Measurements from ENCODE around the gene AREG. TPM values are rescaled to one million over a fixed set of nuclear protein-coding genes. Genes with fewer than 3 reads are reported as not detected.
A peak's percentile ranks its signal among the peaks of the same experiment; 100 is the strongest.

Gene AREG
- total and polyA plus RNA-seq, 9 of the 15 experiments (the other 6 are each of a cell fraction or from before 2014, with no cell fraction given), result 1.4 to 7.7 (median 5.4) TPM

DNA sequence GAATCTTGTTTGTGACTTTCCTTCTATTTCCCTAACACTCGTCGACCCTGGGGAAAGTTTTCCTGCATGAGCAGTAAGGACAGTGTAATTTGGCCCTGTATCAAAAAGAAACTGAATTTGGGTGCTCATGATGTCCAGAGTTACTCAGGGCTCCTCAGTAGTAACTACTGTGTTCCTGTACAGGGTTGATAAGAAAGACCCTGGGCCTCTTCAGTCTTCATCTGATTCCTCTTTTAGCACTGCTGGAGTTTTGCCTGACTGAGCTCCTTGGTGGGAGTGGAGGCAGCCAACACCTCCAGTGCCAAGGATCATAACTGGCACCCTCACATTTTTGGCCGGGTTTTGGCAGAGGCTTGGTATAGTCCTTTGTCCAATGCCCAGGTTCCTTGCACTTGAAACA is 7.1 kb upstream of the AREG start (continued):
- TF ChIP-seq ZNF592 (IDR thresholded peaks at IDR 0.05) (0 out of 2 replicates have a peak, but pooled peaks have one; percentile 25), KAT8 (IDR thresholded peaks at IDR 0.05; ENCODE audit: low read depth) (no peak), TCF3 (CRISPR knock-in tag; IDR thresholded peaks at IDR 0.05) (peak; percentile 59), SLC30A9 (CRISPR knock-in tag; IDR thresholded peaks at IDR 0.05) (no peak), HNRNPH1 (optimal IDR thresholded peaks at IDR 0.05; ENCODE audit: low read depth, low read length) (no peak), ILF3 (IDR thresholded peaks at IDR 0.05; ENCODE audit: borderline replicate concordance) (no peak), ARID1B (IDR thresholded peaks at IDR 0.05) (peak; percentile 48), RBM34 (IDR thresholded peaks at IDR 0.05; ENCODE audit: borderline replicate concordance, insufficient read depth, low read length) (no peak), NCOR1 (IDR thresholded peaks at IDR 0.05) (0 out of 2 replicates have a peak, but pooled peaks have one; percentile 14), ATF1 (CRISPR knock-in tag; IDR thresholded peaks at IDR 0.05) (no peak), ATF1 (tag; IDR thresholded peaks at IDR 0.05) (no peak)
- TF ChIP-seq, protein P1, sequence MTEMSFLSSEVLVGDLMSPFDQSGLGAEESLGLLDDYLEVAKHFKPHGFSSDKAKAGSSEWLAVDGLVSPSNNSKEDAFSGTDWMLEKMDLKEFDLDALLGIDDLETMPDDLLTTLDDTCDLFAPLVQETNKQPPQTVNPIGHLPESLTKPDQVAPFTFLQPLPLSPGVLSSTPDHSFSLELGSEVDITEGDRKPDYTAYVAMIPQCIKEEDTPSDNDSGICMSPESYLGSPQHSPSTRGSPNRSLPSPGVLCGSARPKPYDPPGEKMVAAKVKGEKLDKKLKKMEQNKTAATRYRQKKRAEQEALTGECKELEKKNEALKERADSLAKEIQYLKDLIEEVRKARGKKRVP (CRISPR knock-in tag; IDR thresholded peaks at IDR 0.05), result no peak

All from K562 (cell line).